Measurements from ENCODE around the gene SLC35C1. TPM values are rescaled to one million over a fixed set of nuclear protein-coding genes. Genes with fewer than 3 reads are reported as not detected.

The SLC35C1 gene
- total and polyA plus RNA-seq, 2 of the 13 experiments (the other 11 are each of a cell fraction or from before 2014, with no cell fraction given): 2.9 to 7.0 TPM

GRCh38 chr11:45846174-45846675, 41.3 kb downstream of the SLC35C1 start (continued):
- TF ChIP-seq ZNF800 (CRISPR knock-in tag; IDR thresholded peaks at IDR 0.05): no peak

DNA sequence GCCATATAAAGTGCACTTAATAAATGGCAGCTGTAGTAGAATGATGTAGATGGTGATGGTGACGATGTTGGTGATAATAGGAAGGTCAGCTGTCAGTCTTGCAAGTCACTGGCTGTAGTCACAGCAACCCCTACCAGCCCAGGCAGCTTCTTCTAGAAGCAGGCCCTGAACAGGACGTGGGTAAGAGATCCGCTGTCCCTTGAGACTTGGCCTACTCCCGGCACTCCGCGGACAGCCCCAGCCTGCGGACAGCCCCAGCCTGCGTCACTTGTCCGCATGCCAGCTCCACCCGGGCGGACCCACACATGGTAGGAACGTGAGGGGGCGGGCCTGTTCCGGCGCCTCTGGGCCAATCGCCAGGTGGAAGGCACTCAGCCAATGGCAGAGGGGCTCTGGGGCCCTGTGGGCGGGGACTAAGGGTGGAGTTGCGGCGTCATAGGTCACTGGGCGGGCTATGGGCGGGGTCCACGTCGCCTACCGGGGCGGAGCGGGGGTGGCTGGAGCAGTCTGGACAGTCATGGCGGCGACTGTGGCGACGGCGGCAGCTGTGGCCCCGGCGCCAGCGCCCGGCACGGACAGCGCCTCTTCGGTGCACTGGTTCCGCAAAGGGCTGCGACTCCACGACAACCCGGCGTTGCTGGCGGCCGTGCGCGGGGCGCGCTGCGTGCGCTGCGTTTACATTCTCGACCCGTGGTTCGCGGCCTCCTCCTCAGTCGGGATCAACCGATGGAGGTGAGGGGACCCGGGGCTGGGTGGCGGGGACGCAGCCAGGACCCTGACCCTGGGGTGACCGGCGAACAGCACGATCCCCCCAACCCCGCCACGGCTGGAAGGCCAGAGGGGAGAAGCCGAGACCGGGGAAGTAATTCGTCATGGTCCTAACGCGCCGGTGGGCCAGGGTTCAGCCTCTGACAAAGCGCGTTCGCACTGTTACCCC, 42.3 kb downstream of the SLC35C1 start, which contains the start of gene CRY2:
TSS of gene CRY2 (plus strand) at position 502 of the 937 bp plus-strand sequence. CDS start at position 518, 16 bp downstream.
- POLR2A ChIA-PET: interaction anchor here (0.6 to 3.1 kb wide), 9 partner anchors 11 to 533 kb away, joined by 3 to 19 read pairs (median 3); partner anchors contain the start of genes PEX16 and SLC35C1
- in situ Hi-C loops (cut with HindIII; ENCODE audit: extremely low pct_ligation_motif_present, low pct_unique_long_range_greater_than_20kb): no loop called here
- intact Hi-C loops (cut with micrococcal nuclease; ENCODE audit: unreplicated experiment): loop anchor here (5.0 to 10.0 kb wide), 3 partner anchors 75 to 280 kb away; partner anchors contain the start of gene LARGE2
- peak; percentile 96 for TF ChIP-seq NRL (CRISPR knock-in tag; IDR thresholded peaks at IDR 0.05; ENCODE audit: borderline replicate concordance)
- TF ChIP-seq CCAR2 (optimal IDR thresholded peaks at IDR 0.05; ENCODE audit: low read depth, low read length): no peak
- peak; percentile 94 for TF ChIP-seq HDAC1 (CRISPR knock-in tag; IDR thresholded peaks at IDR 0.05)
- no peak for TF ChIP-seq CC2D1A (CRISPR knock-in tag; IDR thresholded peaks at IDR 0.05)
- no peak for TF ChIP-seq FLYWCH1 (CRISPR knock-in tag; IDR thresholded peaks at IDR 0.05)
- 0 out of 2 replicates have a peak, but pooled peaks have one; percentile 30 for TF ChIP-seq ZNF552 (CRISPR knock-in tag; IDR thresholded peaks at IDR 0.05; ENCODE audit: borderline replicate concordance)
- TF ChIP-seq ZKSCAN8 (CRISPR knock-in tag; IDR thresholded peaks at IDR 0.05; ENCODE audit: borderline replicate concordance): no peak
- TF ChIP-seq RBAK (CRISPR knock-in tag; IDR thresholded peaks at IDR 0.05): no peak
- TF ChIP-seq SP5 (CRISPR knock-in tag; IDR thresholded peaks at IDR 0.05; ENCODE audit: borderline replicate concordance, low read depth): peak; percentile 78; the same call in 1 of the 2 replicates
- peak; percentile 35; the same call in 1 of the 2 replicates for TF ChIP-seq YEATS2 (CRISPR knock-in tag; IDR thresholded peaks at IDR 0.05; ENCODE audit: borderline replicate concordance)
- TF ChIP-seq, protein P1, sequence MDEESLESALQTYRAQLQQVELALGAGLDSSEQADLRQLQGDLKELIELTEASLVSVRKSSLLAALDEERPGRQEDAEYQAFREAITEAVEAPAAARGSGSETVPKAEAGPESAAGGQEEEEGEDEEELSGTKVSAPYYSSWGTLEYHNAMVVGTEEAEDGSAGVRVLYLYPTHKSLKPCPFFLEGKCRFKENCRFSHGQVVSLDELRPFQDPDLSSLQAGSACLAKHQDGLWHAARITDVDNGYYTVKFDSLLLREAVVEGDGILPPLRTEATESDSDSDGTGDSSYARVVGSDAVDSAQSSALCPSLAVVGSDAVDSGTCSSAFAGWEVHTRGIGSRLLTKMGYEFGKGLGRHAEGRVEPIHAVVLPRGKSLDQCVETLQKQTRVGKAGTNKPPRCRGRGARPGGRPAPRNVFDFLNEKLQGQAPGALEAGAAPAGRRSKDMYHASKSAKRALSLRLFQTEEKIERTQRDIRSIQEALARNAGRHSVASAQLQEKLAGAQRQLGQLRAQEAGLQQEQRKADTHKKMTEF (CRISPR knock-in tag; IDR thresholded peaks at IDR 0.05): peak; percentile 68; the same call in 1 of the 2 replicates
- TF ChIP-seq, protein P2, sequence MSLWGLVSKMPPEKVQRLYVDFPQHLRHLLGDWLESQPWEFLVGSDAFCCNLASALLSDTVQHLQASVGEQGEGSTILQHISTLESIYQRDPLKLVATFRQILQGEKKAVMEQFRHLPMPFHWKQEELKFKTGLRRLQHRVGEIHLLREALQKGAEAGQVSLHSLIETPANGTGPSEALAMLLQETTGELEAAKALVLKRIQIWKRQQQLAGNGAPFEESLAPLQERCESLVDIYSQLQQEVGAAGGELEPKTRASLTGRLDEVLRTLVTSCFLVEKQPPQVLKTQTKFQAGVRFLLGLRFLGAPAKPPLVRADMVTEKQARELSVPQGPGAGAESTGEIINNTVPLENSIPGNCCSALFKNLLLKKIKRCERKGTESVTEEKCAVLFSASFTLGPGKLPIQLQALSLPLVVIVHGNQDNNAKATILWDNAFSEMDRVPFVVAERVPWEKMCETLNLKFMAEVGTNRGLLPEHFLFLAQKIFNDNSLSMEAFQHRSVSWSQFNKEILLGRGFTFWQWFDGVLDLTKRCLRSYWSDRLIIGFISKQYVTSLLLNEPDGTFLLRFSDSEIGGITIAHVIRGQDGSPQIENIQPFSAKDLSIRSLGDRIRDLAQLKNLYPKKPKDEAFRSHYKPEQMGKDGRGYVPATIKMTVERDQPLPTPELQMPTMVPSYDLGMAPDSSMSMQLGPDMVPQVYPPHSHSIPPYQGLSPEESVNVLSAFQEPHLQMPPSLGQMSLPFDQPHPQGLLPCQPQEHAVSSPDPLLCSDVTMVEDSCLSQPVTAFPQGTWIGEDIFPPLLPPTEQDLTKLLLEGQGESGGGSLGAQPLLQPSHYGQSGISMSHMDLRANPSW (CRISPR knock-in tag; IDR thresholded peaks at IDR 0.05; ENCODE audit: borderline replicate concordance): no peak; the same call in 1 of the 2 replicates

More for the DNA sequence above, 42.3 kb downstream of the SLC35C1 start, which contains the start of gene CRY2:
- Histone ChIP-seq H3K27me3 (ENCODE audit: control insufficient read depth in 1 of 2, insufficient read depth in 2 of 2, low read length in 2 of 2) (no peaks in the 10 kb centered on the region; a peak in 1 of 5 replicates), H3K4me1 (ENCODE audit: insufficient read depth, low read length) (peaks cover 78% of the 10 kb centered on the region), H3K4me3 (replicated peaks in 1 of 3; ENCODE audit: insufficient read depth in 1 of 3, low read depth in 2 of 3, low read length in 3 of 3) (peak within 1 kb of the TSS; percentile 77 to 97 (median 96)), H3K27ac (ENCODE audit: extremely low read length, insufficient read depth, low read length) (peak within 1 kb of the TSS; percentile 84), H3K36me3 (replicated peaks in 1 of 2; ENCODE audit: control insufficient read depth in 1 of 2, insufficient read depth in 2 of 2, low read length in 2 of 2) (peaks cover 3 to 7% of the 10 kb centered on the region in 2 experiments; a peak in 3 of 5 replicates), H2AFZ (ENCODE audit: low read length) (peak within 1 kb of the TSS; percentile 33), H3K79me2 (ENCODE audit: insufficient read depth, low read length) (peaks cover 36% of the 10 kb centered on the region), H3K9me3 (ENCODE audit: low read length) (no peaks in the 10 kb centered on the region), H4K20me1 (ENCODE audit: insufficient read depth, low read length) (peaks cover 31% of the 10 kb centered on the region), H3K9ac (ENCODE audit: insufficient read depth, low read depth, low read length) (peak within 1 kb of the TSS; percentile 94), H3K4me2 (ENCODE audit: low read depth, low read length) (peak within 1 kb of the TSS; percentile 93)
- peak; percentile 53 for FAIRE-seq
- CTCF ChIA-PET (ENCODE audit: low intra/inter-chr PET ratio, low total read pairs): no interaction called here
- ATAC-seq: peak; percentile 86
- WGBS (ENCODE audit: low lambda C conversion rate): 14% methylated on average over 1 of the region's 75 CpGs
- BruUV-seq (replicated peaks): TSS peak; percentile 66
- DNase-seq (ENCODE audit: low spot score): peak; percentile 93

Measured in HepG2 (cell line).